ENCODE results near the gene CA5B.
A peak's percentile ranks its signal among the peaks of the same experiment; 100 is the strongest.

The CA5B gene

DNA sequence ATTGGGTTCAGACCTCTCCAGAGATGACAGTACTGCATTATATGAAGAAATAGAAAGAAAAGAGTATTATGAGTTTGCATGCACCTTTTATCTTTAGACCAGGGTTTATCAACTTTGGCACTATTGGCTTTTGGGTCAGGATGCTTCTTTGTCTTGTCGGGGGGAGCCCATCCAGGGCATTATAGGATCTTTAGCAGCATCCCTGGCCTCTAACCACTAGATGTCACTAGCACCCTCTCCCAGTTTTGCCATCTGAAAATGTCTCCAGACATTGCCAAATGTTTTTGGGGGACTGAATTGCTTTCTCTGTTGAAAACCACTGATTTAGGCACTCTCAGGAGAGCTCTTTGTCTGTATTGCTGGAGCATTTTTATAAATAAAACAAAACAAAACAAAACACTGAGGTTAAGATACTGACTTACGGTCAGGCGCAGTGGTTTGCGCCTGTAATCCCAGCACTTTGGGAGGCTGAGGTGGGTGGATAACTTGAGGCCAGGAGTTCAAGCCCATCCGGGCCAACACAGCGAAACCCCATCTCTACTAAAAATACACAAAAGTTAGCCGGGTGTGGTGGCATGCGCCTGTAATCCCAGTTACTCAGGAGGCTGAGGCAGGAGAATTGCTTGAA lies 23.6 kb downstream of the CA5B start:
- no peaks in the 10 kb centered on the region for H3K27me3 Mint-ChIP-seq (ENCODE audit: low read depth)
- H3K4me3 Mint-ChIP-seq, result no peak overlapping the region
- H3K4me1 Mint-ChIP-seq (ENCODE audit: low read depth), result peaks cover 10% of the 10 kb centered on the region
- H3K9me3 Mint-ChIP-seq, result no peaks in the 10 kb centered on the region
- H3K27ac Mint-ChIP-seq, result no peak overlapping the region
- H3K36me3 Mint-ChIP-seq (ENCODE audit: low read depth), result no peaks in the 10 kb centered on the region

DNA sequence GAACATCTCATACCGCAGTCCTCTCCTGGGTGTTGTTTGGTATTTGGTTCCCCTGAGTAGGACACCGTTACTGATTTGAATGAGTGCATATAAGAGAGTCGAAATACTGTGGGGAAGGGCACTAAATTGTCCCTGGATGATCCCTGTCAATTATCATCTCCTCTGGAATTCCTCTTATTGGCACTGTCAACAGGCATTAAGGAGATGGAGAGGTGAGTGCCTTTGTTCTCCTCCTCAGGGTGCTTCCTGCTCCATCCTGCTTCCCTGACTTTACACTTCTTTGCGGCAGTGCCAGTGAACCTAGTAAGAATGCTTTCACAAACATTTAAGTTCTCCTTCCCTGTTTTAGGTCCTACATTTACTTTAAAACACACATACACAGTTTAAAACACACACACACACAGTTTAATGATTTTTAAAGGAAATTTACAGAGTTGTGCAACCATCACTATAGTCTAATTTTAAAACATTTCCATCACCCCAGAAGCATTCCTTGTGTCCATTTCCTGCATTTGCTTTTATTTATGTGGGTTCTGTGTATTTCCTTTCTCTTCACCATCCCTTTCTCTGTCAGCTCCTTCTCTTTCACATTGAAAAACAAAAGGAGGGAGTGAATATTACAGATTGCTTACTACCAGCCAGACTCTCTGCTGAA lies 31.4 kb downstream of the CA5B start:
- Mint-ChIP-seq H3K4me1 (ENCODE audit: low read depth) (peaks cover 13% of the 10 kb centered on the region), H3K27me3 (ENCODE audit: low read depth) (no peaks in the 10 kb centered on the region), H3K4me3 (no peak overlapping the region), H3K36me3 (ENCODE audit: low read depth) (peaks cover 15% of the 10 kb centered on the region), H3K9me3 (peaks cover 7% of the 10 kb centered on the region), H3K27ac (no peak overlapping the region)

DNA sequence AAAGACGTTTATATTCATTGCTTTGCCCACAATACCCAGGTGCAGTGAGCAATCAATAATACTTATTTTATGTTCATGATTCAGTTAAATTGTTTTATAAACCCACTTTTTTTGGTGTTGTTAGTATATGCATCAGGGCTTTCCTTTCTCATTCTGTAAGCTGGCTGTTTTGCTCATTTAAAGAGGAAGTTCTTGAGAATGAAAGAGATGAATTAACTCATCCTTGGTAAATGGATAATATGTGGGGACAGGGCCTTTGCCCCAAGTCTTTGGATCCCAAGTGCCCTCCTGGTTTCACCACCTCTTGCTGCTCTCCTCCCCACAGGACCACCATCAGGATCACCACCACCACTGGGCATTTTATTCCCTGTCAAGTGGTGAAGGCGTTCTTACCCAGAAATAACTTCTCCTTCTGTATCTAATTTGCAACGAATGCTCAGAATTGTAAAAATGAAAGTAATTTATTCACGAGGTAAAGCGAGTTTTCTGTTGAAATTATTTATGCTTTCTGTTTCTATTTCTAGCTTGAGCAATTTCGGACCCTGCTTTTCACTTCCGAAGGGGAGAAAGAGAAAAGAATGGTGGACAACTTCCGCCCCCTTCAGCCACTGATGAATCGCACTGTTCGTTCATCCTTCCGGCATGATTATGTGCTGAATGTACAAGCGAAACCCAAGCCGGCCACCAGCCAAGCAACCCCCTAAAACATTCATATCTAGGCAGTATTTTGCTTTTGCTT lies 44.1 kb downstream of the CA5B start:
- peak overlapping the region; percentile 97 for H3K27ac Mint-ChIP-seq
- H3K4me3 Mint-ChIP-seq, result peak overlapping the region; percentile 86
- peaks cover 7% of the 10 kb centered on the region for H3K4me1 Mint-ChIP-seq (ENCODE audit: low read depth)
- H3K27me3 Mint-ChIP-seq (ENCODE audit: low read depth), result no peaks in the 10 kb centered on the region
- no peaks in the 10 kb centered on the region for H3K9me3 Mint-ChIP-seq
- peaks cover 15% of the 10 kb centered on the region for H3K36me3 Mint-ChIP-seq (ENCODE audit: low read depth)

DNA sequence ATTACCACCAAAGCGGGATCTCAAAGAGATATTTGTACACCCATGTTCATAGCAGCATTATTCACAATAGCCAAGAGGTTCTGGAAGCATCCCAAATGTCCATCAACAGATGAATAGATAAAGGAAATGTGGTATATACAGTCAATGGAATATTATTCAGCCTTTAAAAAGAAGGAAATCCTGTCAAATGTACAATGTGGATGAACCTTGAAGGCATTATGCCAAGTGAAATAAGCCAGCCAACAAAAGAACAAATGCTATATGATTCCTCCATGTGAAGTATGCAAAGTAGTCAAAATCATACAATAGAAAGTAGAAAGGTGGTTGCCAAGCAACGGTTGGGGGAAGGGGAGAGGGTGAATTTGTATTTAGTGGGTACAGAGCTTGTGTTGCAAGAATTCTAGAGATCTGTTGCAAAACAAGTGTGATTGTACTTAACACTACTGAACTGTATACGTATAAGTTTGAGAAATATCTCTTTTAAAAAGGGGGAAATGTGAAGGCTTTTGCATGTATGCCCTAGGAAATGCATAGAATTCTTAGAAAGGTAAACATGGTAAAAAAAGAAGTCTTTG lies 47.2 kb downstream of the CA5B start:
- H3K4me1 Mint-ChIP-seq (ENCODE audit: low read depth), result peaks cover 8% of the 10 kb centered on the region
- no peaks in the 10 kb centered on the region for H3K9me3 Mint-ChIP-seq
- no peak overlapping the region for H3K4me3 Mint-ChIP-seq
- H3K36me3 Mint-ChIP-seq (ENCODE audit: low read depth), result peaks cover 12% of the 10 kb centered on the region
- no peak overlapping the region for H3K27ac Mint-ChIP-seq
- H3K27me3 Mint-ChIP-seq (ENCODE audit: low read depth), result no peaks in the 10 kb centered on the region

- Mint-ChIP-seq H3K4me1 (ENCODE audit: low read depth) (peaks cover 8% of the 10 kb centered on the region), H3K27ac (no peak overlapping the region), H3K4me3 (no peak overlapping the region), H3K27me3 (ENCODE audit: low read depth) (no peaks in the 10 kb centered on the region), H3K36me3 (ENCODE audit: low read depth) (peaks cover 11% of the 10 kb centered on the region), H3K9me3 (no peaks in the 10 kb centered on the region)
Observed at GRCh38 chrX:15786915-15787314, 48.8 kb downstream of the CA5B start.

- H3K27me3 Mint-ChIP-seq (ENCODE audit: low read depth), result no peaks in the 10 kb centered on the region
- peaks cover 14% of the 10 kb centered on the region for H3K4me1 Mint-ChIP-seq (ENCODE audit: low read depth)
- peaks cover 8% of the 10 kb centered on the region for H3K36me3 Mint-ChIP-seq (ENCODE audit: low read depth)
- H3K9me3 Mint-ChIP-seq, result no peaks in the 10 kb centered on the region
- H3K4me3 Mint-ChIP-seq, result no peak within 1 kb of the TSS
- no peak within 1 kb of the TSS for H3K27ac Mint-ChIP-seq
Observed at GRCh38 chrX:15789979-15790768, 52.1 kb downstream of the CA5B start, which contains the start of gene ZRSR2. TSS of gene ZRSR2 (plus strand) at chrX:15790484. CDS start at chrX:15790496, 12 bp downstream.

DNA sequence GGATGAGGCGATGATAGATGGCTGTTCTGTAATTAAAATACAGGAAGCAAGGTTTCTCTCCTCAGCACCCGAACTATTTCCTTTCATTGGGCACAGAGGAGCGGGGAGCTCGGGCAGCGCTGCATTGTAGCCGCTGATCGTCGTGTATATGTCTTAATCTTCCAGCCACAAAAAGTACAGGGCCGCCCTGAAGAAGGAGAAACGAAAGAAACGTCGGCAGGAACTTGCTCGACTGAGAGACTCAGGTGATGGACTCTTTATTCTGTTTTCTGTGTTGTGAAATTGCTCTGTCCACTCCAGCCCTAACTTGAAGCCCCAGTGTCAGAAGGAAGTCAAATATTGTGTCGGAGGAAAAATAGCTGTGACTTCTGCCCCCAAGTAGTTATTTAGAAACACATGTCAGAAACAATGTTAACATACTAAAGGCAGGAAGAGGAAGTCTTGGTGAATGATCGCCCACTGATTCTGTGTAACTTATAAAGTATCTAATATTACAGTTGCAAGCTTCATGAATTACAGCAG lies 52.8 kb downstream of the CA5B start:
- no peaks in the 10 kb centered on the region for H3K9me3 Mint-ChIP-seq
- peaks cover 9% of the 10 kb centered on the region for H3K36me3 Mint-ChIP-seq (ENCODE audit: low read depth)
- no peak overlapping the region for H3K27ac Mint-ChIP-seq
- H3K4me3 Mint-ChIP-seq, result no peak overlapping the region
- H3K27me3 Mint-ChIP-seq (ENCODE audit: low read depth), result no peaks in the 10 kb centered on the region
- peaks cover 16% of the 10 kb centered on the region for H3K4me1 Mint-ChIP-seq (ENCODE audit: low read depth)

- no peak overlapping the region for H3K27ac Mint-ChIP-seq
- no peak overlapping the region for H3K4me3 Mint-ChIP-seq
- H3K36me3 Mint-ChIP-seq (ENCODE audit: low read depth), result peaks cover 25% of the 10 kb centered on the region
- no peaks in the 10 kb centered on the region for H3K9me3 Mint-ChIP-seq
- peaks cover 25% of the 10 kb centered on the region for H3K4me1 Mint-ChIP-seq (ENCODE audit: low read depth)
- no peaks in the 10 kb centered on the region for H3K27me3 Mint-ChIP-seq (ENCODE audit: low read depth)
Observed at GRCh38 chrX:15797707-15798106, 59.6 kb downstream of the CA5B start.

- H3K27me3 Mint-ChIP-seq (ENCODE audit: low read depth), result no peaks in the 10 kb centered on the region
- peaks cover 2% of the 10 kb centered on the region for H3K4me1 Mint-ChIP-seq (ENCODE audit: low read depth)
- no peak overlapping the region for H3K4me3 Mint-ChIP-seq
- H3K27ac Mint-ChIP-seq, result no peak overlapping the region
- H3K36me3 Mint-ChIP-seq (ENCODE audit: low read depth), result peaks cover 19% of the 10 kb centered on the region
- no peaks in the 10 kb centered on the region for H3K9me3 Mint-ChIP-seq
Observed at GRCh38 chrX:15804563-15804962, 66.5 kb downstream of the CA5B start.

DNA sequence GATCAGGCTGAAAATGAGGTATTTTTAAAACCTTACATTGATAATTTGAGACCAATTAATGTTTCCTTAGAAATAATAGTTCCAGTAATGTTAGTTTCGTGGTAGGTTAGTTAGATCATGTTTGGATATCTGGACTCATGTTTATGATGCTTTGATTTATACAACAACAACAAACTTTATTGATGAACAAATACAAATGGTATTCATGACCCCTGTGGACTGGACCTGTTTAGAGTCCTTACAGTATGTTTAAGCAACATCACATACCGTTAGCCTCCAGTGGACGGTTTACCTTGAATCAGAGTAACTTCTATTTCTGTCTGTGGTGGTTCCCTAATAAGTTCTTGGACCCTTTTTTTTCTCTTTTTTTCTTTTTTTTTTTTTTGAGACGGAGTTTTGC lies 70.2 kb downstream of the CA5B start:
- Mint-ChIP-seq H3K27me3 (ENCODE audit: low read depth) (no peaks in the 10 kb centered on the region), H3K36me3 (ENCODE audit: low read depth) (peaks cover 28% of the 10 kb centered on the region), H3K27ac (no peak overlapping the region), H3K9me3 (no peaks in the 10 kb centered on the region), H3K4me3 (no peak overlapping the region), H3K4me1 (ENCODE audit: low read depth) (peaks cover 2% of the 10 kb centered on the region)

DNA sequence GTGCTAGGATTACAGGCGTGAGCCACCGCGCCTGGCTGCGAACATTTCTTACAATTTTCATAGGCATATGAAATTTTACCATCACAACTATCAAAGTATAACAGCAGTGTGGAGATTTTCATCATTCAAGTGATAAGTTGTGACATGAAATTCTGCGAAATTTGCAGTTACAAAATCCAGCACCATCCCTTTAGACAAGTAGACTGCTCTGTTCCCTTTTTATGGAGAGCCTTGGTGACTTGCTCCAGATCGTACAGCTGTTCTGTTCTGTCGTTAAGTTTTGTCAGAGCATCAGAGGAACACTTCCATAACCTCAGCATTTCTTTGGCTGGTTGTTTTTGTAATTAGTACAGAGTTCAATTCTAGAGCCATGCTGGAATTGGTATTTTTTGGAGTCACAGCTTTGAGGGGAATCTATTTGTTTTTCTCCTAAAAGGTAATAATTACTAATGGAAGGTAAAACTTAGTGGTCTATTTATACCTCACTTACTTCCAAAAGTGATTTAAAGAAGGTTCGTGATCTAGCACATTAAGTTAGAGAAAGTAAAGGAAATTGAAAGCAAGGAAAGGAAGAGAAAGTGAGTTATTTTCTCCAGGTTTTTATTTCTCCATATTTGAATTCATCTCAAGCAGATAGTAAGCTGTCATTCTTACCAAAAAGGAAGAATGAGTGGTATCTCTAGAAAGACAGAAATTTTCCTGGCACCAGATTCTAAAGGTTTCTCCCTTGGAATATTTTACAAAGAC lies 74.3 kb downstream of the CA5B start:
- no peak overlapping the region for H3K4me3 Mint-ChIP-seq
- no peak overlapping the region for H3K27ac Mint-ChIP-seq

DNA sequence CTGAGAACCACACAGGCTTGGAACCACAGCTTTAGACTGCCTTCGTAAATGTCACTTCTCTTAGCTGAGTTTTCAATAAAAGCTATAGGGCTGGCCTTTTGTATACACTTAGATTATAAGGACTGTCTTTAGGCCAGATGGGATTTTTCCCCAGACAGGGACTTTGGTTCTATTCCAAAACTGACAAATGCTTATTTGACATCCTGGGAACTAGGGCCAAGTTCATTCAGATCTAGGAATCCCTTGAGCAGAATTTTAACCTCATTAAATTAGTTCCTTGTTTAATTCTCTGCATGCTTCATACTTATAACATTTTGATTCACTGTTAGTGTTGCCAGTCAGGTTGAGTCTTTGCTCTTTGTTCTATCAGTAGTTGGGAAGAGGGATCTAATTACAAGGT lies 75.3 kb downstream of the CA5B start:
- Mint-ChIP-seq H3K36me3 (ENCODE audit: low read depth) (peaks cover 35% of the 10 kb centered on the region), H3K9me3 (no peaks in the 10 kb centered on the region), H3K27ac (no peak overlapping the region), H3K4me3 (no peak overlapping the region), H3K27me3 (ENCODE audit: low read depth) (no peaks in the 10 kb centered on the region), H3K4me1 (ENCODE audit: low read depth) (peaks cover 33% of the 10 kb centered on the region)

More for the DNA sequence above, 74.3 kb downstream of the CA5B start:
- no peaks in the 10 kb centered on the region for H3K27me3 Mint-ChIP-seq (ENCODE audit: low read depth)
- peaks cover 27% of the 10 kb centered on the region for H3K4me1 Mint-ChIP-seq (ENCODE audit: low read depth)
- no peaks in the 10 kb centered on the region for H3K9me3 Mint-ChIP-seq
- H3K36me3 Mint-ChIP-seq (ENCODE audit: low read depth), result peaks cover 31% of the 10 kb centered on the region

GRCh38 chrX:15814771-15815365 lies 76.8 kb downstream of the CA5B start:
- peaks cover 33% of the 10 kb centered on the region for H3K4me1 Mint-ChIP-seq (ENCODE audit: low read depth)
- H3K4me3 Mint-ChIP-seq, result no peak overlapping the region
- peaks cover 35% of the 10 kb centered on the region for H3K36me3 Mint-ChIP-seq (ENCODE audit: low read depth)
- H3K9me3 Mint-ChIP-seq, result no peaks in the 10 kb centered on the region
- peak overlapping the region; percentile 20 for H3K27ac Mint-ChIP-seq
- no peaks in the 10 kb centered on the region for H3K27me3 Mint-ChIP-seq (ENCODE audit: low read depth)

Data from T-helper 1 cell treated with Interleukin-12 subunit alpha and Interleukin-12 subunit beta and Interleukin-4 antibody, amounts not matched to agents 30 μg/mL and 1 μg/mL, for 36 hours (primary cell).